GM12878 (cell line): ENCODE measurements around the gene SQOR. TPM values are rescaled to one million over a fixed set of nuclear protein-coding genes. Genes with fewer than 3 reads are reported as not detected.

Source experiments
- ATF3 ChIP-seq: IDR thresholded peaks from 2 replicates; pipeline ENCODE4 v1.6.1; 2011; ENCODE audit warnings: low read depth, mild to moderate bottlenecking, low read length, moderate library complexity, borderline replicate concordance; ENCODE audit errors: extremely low read depth
- ATF7 ChIP-seq: fragments of 450-650 bp; IDR thresholded peaks from 2 replicates; pipeline ENCODE4 v1.6.1; 2016; ENCODE audit warnings: low read depth, mild to moderate bottlenecking
- BCL11A ChIP-seq: IDR thresholded peaks from 2 replicates; pipeline ENCODE4 v1.6.1; 2011; ENCODE audit warnings: low read depth, low read length
- BRCA1 ChIP-seq: IDR thresholded peaks from 2 replicates; pipeline ENCODE4 v1.6.1; 2011; ENCODE audit warnings: low read depth, low read length, improper control_type of control experiment
- CBFB ChIP-seq: IDR thresholded peaks from 2 replicates; pipeline ENCODE4 v1.6.1; 2016; ENCODE audit warnings: antibody characterized with exemption, low read depth
- CEBPZ ChIP-seq: fragments of 150-350 bp; IDR thresholded peaks from 2 replicates; pipeline ENCODE4 v1.6.1; 2016; ENCODE audit warnings: low read depth, low read length
- DPF2 ChIP-seq: fragments of 450-650 bp; IDR thresholded peaks from 2 replicates; pipeline ENCODE4 v1.6.1; 2017; ENCODE audit warnings: mild to moderate bottlenecking
- ESRRA ChIP-seq: IDR thresholded peaks from 2 replicates; pipeline ENCODE4 v1.6.1; 2012; ENCODE audit warnings: mild to moderate bottlenecking, low read length, improper control_type of control experiment
- ETV6 ChIP-seq, 2 experiments: fragments of 450-650 bp in 1 of 2; IDR thresholded peaks in 1 of 2; conservative IDR thresholded peaks in 1 of 2; 2 replicates each; pipeline ENCODE4 v1.6.1; 2014; ENCODE audit warnings: antibody characterized with exemption in 1 of 2, borderline replicate concordance in 1 of 2, low read depth in 1 of 2, mild to moderate bottlenecking in 1 of 2, moderate library complexity in 1 of 2
- FOXM1 ChIP-seq: IDR thresholded peaks from 2 replicates; pipeline ENCODE4 v1.6.1; 2012; ENCODE audit warnings: low read depth, mild to moderate bottlenecking, inconsistent platforms, low read length, moderate library complexity
- GABPA ChIP-seq: IDR thresholded peaks from 2 replicates; pipeline ENCODE4 v1.6.1; 2014; ENCODE audit warnings: antibody characterized with exemption, low read depth, mild to moderate bottlenecking, inconsistent platforms
- IKZF2 ChIP-seq, 2 experiments: fragments of 450-650 bp; IDR thresholded peaks; 2 replicates each; pipeline ENCODE4 v1.6.1; 2017; ENCODE audit warnings: mild to moderate bottlenecking in 2 of 2, moderate library complexity in 2 of 2
- MAX ChIP-seq: IDR thresholded peaks from 2 replicates; pipeline ENCODE4 v1.6.1; 2012; ENCODE audit warnings: low read depth, low read length, improper control_type of control experiment
- MLLT1 ChIP-seq: fragments of 450-650 bp; IDR thresholded peaks from 2 replicates; pipeline ENCODE4 v1.6.1; 2016; ENCODE audit warnings: mild to moderate bottlenecking
- MYC ChIP-seq: IDR thresholded peaks from 2 replicates; pipeline ENCODE4 v1.6.1; 2011; ENCODE audit warnings: mild to moderate bottlenecking, low read length, moderate library complexity, inconsistent platforms; ENCODE audit not compliant: insufficient read depth, insufficient replicate concordance, insufficient read length, severe bottlenecking
- NR2C1 ChIP-seq: fragments of 450-650 bp; IDR thresholded peaks from 2 replicates; pipeline ENCODE4 v1.6.1; 2017; ENCODE audit warnings: antibody characterized with exemption, mild to moderate bottlenecking, moderate library complexity
- NR2F1 ChIP-seq: fragments of 450-650 bp; conservative IDR thresholded peaks from 2 replicates; pipeline ENCODE4 v1.6.1; 2017; ENCODE audit warnings: mild to moderate bottlenecking
- RB1 ChIP-seq: fragments of 450-650 bp; formaldehyde crosslinking; IDR thresholded peaks from 2 replicates; pipeline ENCODE4 v1.6.1; 2017; ENCODE audit warnings: mild to moderate bottlenecking, borderline replicate concordance
- RFX5 ChIP-seq: IDR thresholded peaks from 2 replicates; pipeline ENCODE4 v1.6.1; 2011; ENCODE audit warnings: low read depth, low read length, improper control_type of control experiment
- SIN3A ChIP-seq: IDR thresholded peaks from 2 replicates; pipeline ENCODE4 v1.6.1; 2012; ENCODE audit warnings: low read depth, low read length, improper control_type of control experiment
- SIX5 ChIP-seq: IDR thresholded peaks from 2 replicates; pipeline ENCODE4 v1.6.1; 2011; ENCODE audit warnings: mild to moderate bottlenecking, low read depth, low read length, moderate library complexity; ENCODE audit not compliant: severe bottlenecking
- SPI1 ChIP-seq: IDR thresholded peaks from 2 replicates; pipeline ENCODE4 v1.6.1; 2011; ENCODE audit warnings: low read depth, mild to moderate bottlenecking, low read length, moderate library complexity, borderline replicate concordance; ENCODE audit not compliant: insufficient read depth
- STAT1 ChIP-seq: fragments of 450-650 bp; conservative IDR thresholded peaks from 2 replicates; pipeline ENCODE4 v1.6.1; 2014; ENCODE audit warnings: antibody characterized with exemption, mild to moderate bottlenecking
- TBL1XR1 ChIP-seq: IDR thresholded peaks from 2 replicates; pipeline ENCODE4 v1.6.1; 2012; ENCODE audit warnings: low read depth, low read length, improper control_type of control experiment
- ZNF207 ChIP-seq: fragments of 450-650 bp; IDR thresholded peaks from 2 replicates; pipeline ENCODE4 v1.6.1; 2014; ENCODE audit warnings: antibody characterized with exemption, mild to moderate bottlenecking, borderline replicate concordance
- ZNF217 ChIP-seq: fragments of 450-650 bp; IDR thresholded peaks from 2 replicates; pipeline ENCODE4 v1.6.1; 2017; ENCODE audit warnings: antibody characterized with exemption, mild to moderate bottlenecking
- ZNF274 ChIP-seq: IDR thresholded peaks from one replicate; pipeline ENCODE4 v1.8.0; 2011; ENCODE audit not compliant: insufficient read length, insufficient read depth
- ZNF622 ChIP-seq: fragments of 450-650 bp; IDR thresholded peaks from 2 replicates; pipeline ENCODE4 v1.6.1; 2017; ENCODE audit warnings: mild to moderate bottlenecking, inconsistent platforms
- polyA plus RNA-seq, 11 experiments: library from polyadenylated mRNA; depleted of rRNA in 4 of 11; unstranded in 6 of 11; stranded (reverse) in 5 of 11; fragments of >200 nt; fragmentation: Nextera tagmentation in 4 of 11; fragmentation: Illumina TruSeq in 1 of 11; extraction: Ambion mirVana in 4 of 11; extraction: Trizol in 1 of 11; gene quantifications; 1 replicate in 1 of 11; 2 replicates in 10 of 11; pipeline versions ENCODE4 v1.2.1 to v1.2.3, GENCODE V29; 2011 to 2016; ENCODE audit warnings: inconsistent platforms in 2 of 11, missing spikeins in 2 of 11, low read depth in 1 of 11
- total RNA-seq, 4 experiments: library from RNA; depleted of rRNA in 3 of 4; stranded (reverse); fragments of >200 nt in 3 of 4; fragmentation: Illumina TruSeq in 1 of 4; extraction: Trizol in 1 of 4; gene quantifications; 2 replicates each; pipeline versions ENCODE4 v1.2.1 to v1.2.3, GENCODE V29; 2013 to 2021

SQOR gene
- total and polyA plus RNA-seq, 10 of the 15 experiments (the other 5 are each of a cell fraction or from before 2014, with no cell fraction given): 14.5 to 74.7 (median 44.2) TPM

- TF ChIP-seq MAX (no peak), ESRRA (no peak), ZNF207 (no peak), CBFB (no peak), NR2C1 (no peak), ZNF217 (0 out of 2 replicates have a peak, but pooled peaks have one; percentile 38), RFX5 (no peak), ATF7 (no peak), NR2F1 (no peak), ETV6 (conservative IDR thresholded peaks at IDR 0.05 in 1 of 2, IDR thresholded peaks at IDR 0.05 in 1 of 2; ENCODE audit: borderline replicate concordance in 1 of 2, low read depth in 1 of 2) (no peak), DPF2 (no peak), RB1 (no peak), FOXM1 (no peak), STAT1 (no peak), BCL11A (no peak), BRCA1 (no peak), MYC (no peak), GABPA (no peak), TBL1XR1 (no peak), ZNF274 (no peak), MLLT1 (no peak), ATF3 (no peak), IKZF2 (IDR thresholded peaks at IDR 0.05) (peak; percentile 37 to 38; a peak in 2 of 4 replicates), SIN3A (no peak), ZNF622 (no peak), SPI1 (peak; percentile 49; the same call in 1 of the 2 replicates), CEBPZ (no peak), SIX5 (no peak)
Measured at GRCh38 chr15:45603881-45604280, 30.9 kb upstream of the SQOR start (continued).
